Keratinocyte (primary cell): ENCODE data around the gene PEX11A.

Source experiments
- EZH2 ChIP-seq: IDR thresholded peaks from one replicate; pipeline ENCODE4 v1.6.1; 2012; ENCODE audit warnings: inconsistent platforms, mild to moderate bottlenecking, low read length, moderate library complexity
- TF ChIP-seq, protein P1 (sequence below), 3 experiments: IDR thresholded peaks in 1 of 3; conservative IDR thresholded peaks in 1 of 3; optimal IDR thresholded peaks in 1 of 3; 2 replicates in 2 of 3; 3 replicates in 1 of 3; pipeline versions ENCODE3 to v1.5.1; 2011; ENCODE audit warnings: low read length in 3 of 3, mild to moderate bottlenecking in 3 of 3, moderate library complexity in 2 of 3, control low read depth in 1 of 3, inconsistent platforms in 1 of 3; ENCODE audit not compliant: insufficient read depth in 2 of 3; ENCODE audit errors: extremely low read depth in 1 of 3

DNA sequence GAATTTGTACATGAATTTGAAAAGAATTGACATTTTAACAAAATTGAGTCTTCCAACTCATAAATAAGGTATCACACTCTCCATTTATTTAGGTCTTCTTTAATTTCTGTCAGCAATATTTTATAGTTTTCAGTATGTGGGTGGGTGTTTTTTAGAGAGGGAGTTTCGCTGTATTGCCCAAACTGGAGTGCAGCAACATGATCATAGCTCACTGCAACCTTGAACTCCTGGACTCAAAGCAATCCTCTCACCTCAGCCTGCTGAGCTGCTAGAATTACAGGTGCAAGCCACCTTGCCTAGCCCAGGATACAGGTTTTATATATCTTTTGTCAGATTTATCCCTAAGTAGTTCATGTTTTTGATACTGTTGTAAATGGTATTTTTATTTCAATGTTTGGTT lies 4.6 kb upstream of the PEX11A start:
- TF ChIP-seq, protein P1, sequence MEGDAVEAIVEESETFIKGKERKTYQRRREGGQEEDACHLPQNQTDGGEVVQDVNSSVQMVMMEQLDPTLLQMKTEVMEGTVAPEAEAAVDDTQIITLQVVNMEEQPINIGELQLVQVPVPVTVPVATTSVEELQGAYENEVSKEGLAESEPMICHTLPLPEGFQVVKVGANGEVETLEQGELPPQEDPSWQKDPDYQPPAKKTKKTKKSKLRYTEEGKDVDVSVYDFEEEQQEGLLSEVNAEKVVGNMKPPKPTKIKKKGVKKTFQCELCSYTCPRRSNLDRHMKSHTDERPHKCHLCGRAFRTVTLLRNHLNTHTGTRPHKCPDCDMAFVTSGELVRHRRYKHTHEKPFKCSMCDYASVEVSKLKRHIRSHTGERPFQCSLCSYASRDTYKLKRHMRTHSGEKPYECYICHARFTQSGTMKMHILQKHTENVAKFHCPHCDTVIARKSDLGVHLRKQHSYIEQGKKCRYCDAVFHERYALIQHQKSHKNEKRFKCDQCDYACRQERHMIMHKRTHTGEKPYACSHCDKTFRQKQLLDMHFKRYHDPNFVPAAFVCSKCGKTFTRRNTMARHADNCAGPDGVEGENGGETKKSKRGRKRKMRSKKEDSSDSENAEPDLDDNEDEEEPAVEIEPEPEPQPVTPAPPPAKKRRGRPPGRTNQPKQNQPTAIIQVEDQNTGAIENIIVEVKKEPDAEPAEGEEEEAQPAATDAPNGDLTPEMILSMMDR (optimal IDR thresholded peaks at IDR 0.05 in 1 of 3, IDR thresholded peaks at IDR 0.05 in 1 of 3, conservative IDR thresholded peaks at IDR 0.05 in 1 of 3; ENCODE audit: extremely low read depth in 1 of 3, insufficient read depth in 2 of 3, low read length in 3 of 3), result no peak
- TF ChIP-seq EZH2, result no peak
